Liver (tissue), 3 donors: ENCODE measurements around the gene SETD5.

Experiments used
- ATF3 ChIP-seq: IDR thresholded peaks from 2 replicates; pipeline ENCODE4 v1.6.1; 2016; ENCODE audit warnings: antibody characterized with exemption
- EGR1 ChIP-seq, 2 donors: IDR thresholded peaks; 2 replicates each; pipeline ENCODE4 v1.6.1; 2016 to 2018; ENCODE audit warnings: antibody characterized with exemption in 2 of 2, low read depth in 2 of 2
- GABPA ChIP-seq, 2 donors: IDR thresholded peaks in 1 of 2; conservative IDR thresholded peaks in 1 of 2; 2 replicates each; pipeline ENCODE4 v1.6.1; 2016; ENCODE audit warnings: antibody characterized with exemption in 2 of 2, mild to moderate bottlenecking in 1 of 2, moderate library complexity in 1 of 2
- YY1 ChIP-seq: IDR thresholded peaks from 2 replicates; pipeline ENCODE4 v1.6.1; 2016; ENCODE audit warnings: antibody characterized with exemption, mild to moderate bottlenecking
- TF ChIP-seq, protein P1 (sequence below): fragments of 150-350 bp; IDR thresholded peaks from 2 replicates; pipeline ENCODE4 v1.5.1; 2017; ENCODE audit warnings: improper control_type of control experiment, low read depth, low read length; ENCODE audit not compliant: missing input control
- donor health status: healthy.
- donor health status: healthy.

GRCh38 chr3:9399337-9399703 is 1.9 kb downstream of the SETD5 start:
- TF ChIP-seq, protein P1, sequence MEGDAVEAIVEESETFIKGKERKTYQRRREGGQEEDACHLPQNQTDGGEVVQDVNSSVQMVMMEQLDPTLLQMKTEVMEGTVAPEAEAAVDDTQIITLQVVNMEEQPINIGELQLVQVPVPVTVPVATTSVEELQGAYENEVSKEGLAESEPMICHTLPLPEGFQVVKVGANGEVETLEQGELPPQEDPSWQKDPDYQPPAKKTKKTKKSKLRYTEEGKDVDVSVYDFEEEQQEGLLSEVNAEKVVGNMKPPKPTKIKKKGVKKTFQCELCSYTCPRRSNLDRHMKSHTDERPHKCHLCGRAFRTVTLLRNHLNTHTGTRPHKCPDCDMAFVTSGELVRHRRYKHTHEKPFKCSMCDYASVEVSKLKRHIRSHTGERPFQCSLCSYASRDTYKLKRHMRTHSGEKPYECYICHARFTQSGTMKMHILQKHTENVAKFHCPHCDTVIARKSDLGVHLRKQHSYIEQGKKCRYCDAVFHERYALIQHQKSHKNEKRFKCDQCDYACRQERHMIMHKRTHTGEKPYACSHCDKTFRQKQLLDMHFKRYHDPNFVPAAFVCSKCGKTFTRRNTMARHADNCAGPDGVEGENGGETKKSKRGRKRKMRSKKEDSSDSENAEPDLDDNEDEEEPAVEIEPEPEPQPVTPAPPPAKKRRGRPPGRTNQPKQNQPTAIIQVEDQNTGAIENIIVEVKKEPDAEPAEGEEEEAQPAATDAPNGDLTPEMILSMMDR, result no peak
- TF ChIP-seq YY1 (no peak), GABPA (IDR thresholded peaks at IDR 0.05 in 1 of 2, conservative IDR thresholded peaks at IDR 0.05 in 1 of 2) (no peak), EGR1 (IDR thresholded peaks at IDR 0.05; ENCODE audit: low read depth in 2 of 2) (no peak), ATF3 (no peak)
